Stimulated activated CD8-positive, alpha-beta memory T cell treated with anti-CD3 and anti-CD28 coated beads, Interleukin-15, amount 100 ng/mL, for 4 hours (primary cell): ENCODE measurements around the gene HDAC5.
"Not testable (repeated sequence)": the region's sequence is repeated elsewhere in the genome, so short reads cannot be mapped to it uniquely, and the experiment has no call there.

Experiments used
- DNase-seq, 2 donors: peaks; one replicate each; pipeline ENCODE4 v3.0.0-alpha.2; 2020; ENCODE audit warnings: low read depth in 2 of 2

HDAC5 gene

GRCh38 chr17:44067545-44067940 is 55.9 kb downstream of the HDAC5 start:
- no peak for DNase-seq

- peak; percentile 74 to 77 for DNase-seq
These were observed 57.1 kb downstream of the HDAC5 start, which contains the start of gene LSM12 for GRCh38 chr17:44066204-44066930. Gene LSM12, minus strand, starts transcription at chr17:44066671. Its CDS starts 84 bp downstream, at chr17:44066587.

GRCh38 chr17:44065668-44066203 is 57.7 kb downstream of the HDAC5 start:
- DNase-seq, result no peak

- no peak for DNase-seq
These were observed 59.5 kb downstream of the HDAC5 start for GRCh38 chr17:44063704-44064639.

- DNase-seq, result no peak
These were observed 60.6 kb downstream of the HDAC5 start for GRCh38 chr17:44062871-44063270.

- no peak for DNase-seq
These were observed 62.0 kb downstream of the HDAC5 start for GRCh38 chr17:44061446-44061845.

GRCh38 chr17:44059101-44059892 is 64.1 kb downstream of the HDAC5 start:
- no peak for DNase-seq

GRCh38 chr17:44053125-44053872 is 70.1 kb downstream of the HDAC5 start:
- no peak for DNase-seq

- DNase-seq, result no peak
These were observed 74.0 kb downstream of the HDAC5 start for GRCh38 chr17:44049294-44050060.

- DNase-seq, result not testable (repeated sequence)
These were observed 76.5 kb downstream of the HDAC5 start for GRCh38 chr17:44046893-44047292.

GRCh38 chr17:44045486-44045885 is 78.0 kb downstream of the HDAC5 start:
- DNase-seq, result no peak

- DNase-seq, result no peak
These were observed 79.4 kb downstream of the HDAC5 start for GRCh38 chr17:44044071-44044470.

GRCh38 chr17:44043272-44043696 is 80.2 kb downstream of the HDAC5 start:
- no peak for DNase-seq

- DNase-seq, result no peak
These were observed 83.4 kb downstream of the HDAC5 start for GRCh38 chr17:44039829-44040635.

GRCh38 chr17:44038604-44039011 is 84.8 kb downstream of the HDAC5 start:
- DNase-seq, result no peak

- DNase-seq, result no peak
These were observed 86.0 kb downstream of the HDAC5 start for GRCh38 chr17:44037471-44037870.

- not testable (repeated sequence) for DNase-seq
These were observed 88.8 kb downstream of the HDAC5 start for GRCh38 chr17:44034688-44035087.

GRCh38 chr17:44033861-44034408 is 89.5 kb downstream of the HDAC5 start:
- DNase-seq, result no peak

GRCh38 chr17:44030482-44030881 is 93.0 kb downstream of the HDAC5 start:
- no peak for DNase-seq
